Daoy (cell line): ENCODE measurements around the gene GDI2. TPM values are rescaled to one million over a fixed set of nuclear protein-coding genes. Genes with fewer than 3 reads are reported as not detected.
A peak's percentile ranks its signal among the peaks of the same experiment; 100 is the strongest.
"Not testable (repeated sequence)": the region's sequence is repeated elsewhere in the genome, so short reads cannot be mapped to it uniquely, and the experiment has no call there.

Experiments used
- DNase-seq: peaks from one replicate; pipeline ENCODE4 v3.0.0-alpha.2; 2015; ENCODE audit warnings: low read depth
- total RNA-seq: library from RNA; depleted of rRNA; stranded (reverse); fragments of >200 nt; shearing (Covaris generic); gene quantifications from 2 replicates; pipeline ENCODE4 v1.2.3, GENCODE V29; 2014

GDI2 gene
- total RNA-seq, 1 experiment from 2014 or later, result 354 TPM

DNA sequence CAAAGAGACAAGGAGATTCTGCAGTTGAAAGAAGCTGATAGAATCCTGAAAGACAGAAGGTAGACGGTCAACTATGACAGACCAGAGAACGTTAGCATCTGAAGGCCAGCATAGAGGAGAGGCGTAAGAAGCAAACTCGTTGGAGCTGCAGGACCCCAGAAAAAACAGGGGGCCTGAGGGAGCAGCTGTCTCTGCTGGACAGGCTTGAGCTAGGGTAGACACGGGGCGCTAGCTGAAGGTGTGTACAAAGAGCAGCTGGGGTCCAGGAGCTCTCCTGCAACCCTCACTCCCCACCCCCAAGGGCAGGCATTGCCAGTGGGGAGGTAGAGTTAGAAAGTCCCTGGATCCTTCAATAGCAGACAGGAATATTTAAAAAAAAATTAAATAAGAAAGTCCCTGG, 14.6 kb upstream of the GDI2 start:
- DNase-seq, result no peak

DNA sequence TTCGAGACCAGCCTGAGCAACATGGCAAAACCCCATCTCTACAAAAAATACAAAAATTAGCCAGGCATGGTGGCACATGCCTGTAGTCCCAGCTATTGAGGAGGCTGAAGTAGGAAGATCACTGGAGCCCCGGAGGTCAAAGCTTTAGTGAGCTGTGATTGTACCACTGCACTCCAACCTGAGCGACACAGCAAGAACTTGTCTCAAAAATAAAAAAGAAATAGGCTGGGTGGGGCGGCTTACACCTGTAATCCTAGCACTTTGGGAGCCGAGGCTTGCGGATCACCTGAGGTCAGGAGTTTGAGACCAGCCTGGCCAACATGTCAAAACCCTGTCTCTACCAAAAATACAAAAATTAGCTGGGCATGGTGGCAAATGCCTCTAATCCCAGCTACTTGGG, 13.3 kb upstream of the GDI2 start:
- DNase-seq, result not testable (repeated sequence)

- no peak for DNase-seq
Observed at GRCh38 chr10:5818894-5819293, 5.7 kb upstream of the GDI2 start.

- no peak for DNase-seq
Observed at GRCh38 chr10:5818048-5818331, 4.8 kb upstream of the GDI2 start.

GRCh38 chr10:5817322-5818047, 4.3 kb upstream of the GDI2 start:
- no peak for DNase-seq

DNA sequence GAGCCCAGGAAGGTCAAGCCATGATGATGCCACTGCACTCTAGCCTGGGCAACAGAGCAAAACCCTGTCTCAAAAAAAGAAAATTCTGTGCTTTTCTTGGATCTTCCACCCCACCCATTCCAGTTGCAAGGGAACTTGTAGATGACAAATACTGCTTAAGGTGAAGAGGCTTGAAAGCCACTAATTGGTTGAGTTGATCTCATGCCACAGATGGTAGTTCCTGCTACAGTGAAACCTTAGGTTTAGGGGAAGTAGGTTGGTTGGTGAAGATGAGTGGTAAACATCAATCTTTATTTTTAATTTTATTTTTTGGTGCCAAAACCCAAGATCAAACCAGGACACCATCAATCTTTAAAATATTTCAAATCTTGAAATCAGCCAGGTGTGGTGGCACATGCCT, 2.9 kb upstream of the GDI2 start:
- DNase-seq, result no peak

DNA sequence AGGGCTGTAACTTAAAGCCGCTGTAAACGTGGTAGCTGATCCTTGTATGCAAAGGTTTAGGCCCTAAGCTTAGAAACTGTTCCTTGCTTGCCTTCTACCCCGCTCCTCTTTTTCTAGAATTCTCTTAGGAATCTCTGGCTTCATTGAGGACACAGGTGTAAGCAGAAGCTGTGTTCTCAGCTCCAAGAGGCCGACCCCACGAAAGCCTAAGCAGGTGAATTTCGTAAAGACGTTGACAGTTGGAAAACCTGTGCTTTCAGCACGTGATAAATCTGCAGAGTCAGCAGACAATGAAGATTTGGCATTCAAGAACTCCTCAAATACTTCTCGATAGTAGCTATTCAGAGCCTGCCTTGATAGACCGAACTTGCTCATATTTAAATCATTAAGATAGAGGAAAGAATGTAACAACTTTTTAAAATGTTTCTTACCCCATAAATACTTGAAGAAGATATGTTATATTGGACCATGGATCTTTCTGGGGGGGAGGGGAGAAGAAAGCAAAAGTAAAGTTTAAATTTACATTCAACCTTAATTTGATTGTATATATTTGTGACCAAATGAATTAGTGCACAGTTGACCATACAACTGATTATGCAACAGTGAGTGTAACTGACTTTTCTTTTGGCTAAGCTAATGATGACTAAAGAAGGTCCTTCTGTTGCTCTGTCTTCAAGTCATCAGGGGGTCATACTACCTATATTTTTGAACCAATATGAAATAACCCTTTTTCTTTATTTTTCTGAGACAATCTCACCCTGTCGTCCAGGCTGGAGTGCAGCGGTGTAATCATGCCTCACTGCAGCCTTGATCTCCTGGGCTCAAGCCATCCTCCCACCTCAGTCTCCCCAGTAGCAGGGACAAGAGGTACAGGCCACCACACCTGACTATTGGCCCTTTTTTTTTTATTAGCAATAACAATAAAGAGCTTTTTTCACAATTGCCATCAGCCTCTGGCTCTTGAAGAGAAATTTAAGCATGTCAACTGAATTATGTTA, 1.2 kb upstream of the GDI2 start:
- peak; percentile 22 for DNase-seq

GRCh38 chr10:5813091-5813340, 218 bp downstream of the GDI2 start:
- no peak for DNase-seq

DNA sequence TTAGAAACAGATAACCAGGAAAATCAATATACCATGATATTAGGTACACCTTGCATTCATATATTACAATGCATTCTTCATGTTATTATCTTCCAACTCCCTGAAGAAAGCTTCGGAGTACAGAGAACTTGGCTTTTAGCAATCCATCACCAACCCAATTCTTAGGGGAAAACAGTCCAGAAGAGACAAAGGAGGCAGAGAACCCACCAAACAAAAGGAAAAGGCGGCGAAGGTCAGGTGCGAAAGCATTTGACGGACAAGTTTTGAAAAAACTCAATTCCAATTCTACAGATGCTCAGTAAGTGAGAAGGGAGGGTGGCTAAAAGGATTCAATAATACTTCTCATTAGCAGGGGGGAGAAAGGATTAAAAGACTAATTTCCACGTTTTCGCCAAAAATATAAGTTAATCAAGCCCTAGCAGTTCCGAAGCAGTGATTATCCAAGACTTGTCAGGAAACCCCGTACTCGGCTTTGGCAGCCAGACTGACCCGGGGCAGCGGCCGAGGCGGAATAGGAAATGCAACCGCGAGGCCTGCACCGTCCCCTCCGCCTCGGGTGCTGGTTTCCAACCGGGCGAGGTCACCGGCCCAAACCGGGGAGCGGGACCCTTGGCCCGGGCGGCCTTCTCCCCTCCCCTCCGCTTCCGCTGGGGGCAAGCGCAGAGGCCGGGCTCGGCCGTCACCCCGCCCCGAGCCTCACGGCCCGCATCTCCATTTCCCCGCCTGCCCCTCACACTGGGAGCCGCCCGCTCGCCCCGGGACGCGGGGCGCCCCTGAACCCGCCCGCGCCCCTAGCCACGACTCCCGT, 747 bp downstream of the GDI2 start:
- peak; percentile 35 for DNase-seq

- DNase-seq, result peak; percentile 18
Observed at GRCh38 chr10:5811387-5811821, 1.8 kb downstream of the GDI2 start.

DNA sequence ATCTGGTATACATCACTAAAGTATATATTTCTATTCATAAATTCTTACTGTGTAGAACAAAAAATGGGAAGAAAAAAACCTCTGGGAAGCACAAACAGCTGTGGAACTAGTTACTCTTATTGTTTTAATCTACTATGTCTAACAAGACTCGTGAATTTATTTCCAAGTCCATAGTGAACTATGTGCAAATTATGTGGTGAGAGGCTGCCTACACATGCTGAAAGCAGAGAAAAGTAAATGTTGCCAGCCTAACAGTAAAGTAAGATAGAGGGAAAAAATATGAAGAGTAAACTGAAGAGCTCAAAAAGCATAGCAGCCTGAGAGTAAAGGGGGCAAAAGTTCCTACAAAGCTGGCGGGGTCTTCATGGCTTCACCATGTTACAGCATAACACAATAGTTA, 3.0 kb downstream of the GDI2 start:
- no peak for DNase-seq

GRCh38 chr10:5809527-5810154, 3.6 kb downstream of the GDI2 start:
- DNase-seq, result no peak

DNA sequence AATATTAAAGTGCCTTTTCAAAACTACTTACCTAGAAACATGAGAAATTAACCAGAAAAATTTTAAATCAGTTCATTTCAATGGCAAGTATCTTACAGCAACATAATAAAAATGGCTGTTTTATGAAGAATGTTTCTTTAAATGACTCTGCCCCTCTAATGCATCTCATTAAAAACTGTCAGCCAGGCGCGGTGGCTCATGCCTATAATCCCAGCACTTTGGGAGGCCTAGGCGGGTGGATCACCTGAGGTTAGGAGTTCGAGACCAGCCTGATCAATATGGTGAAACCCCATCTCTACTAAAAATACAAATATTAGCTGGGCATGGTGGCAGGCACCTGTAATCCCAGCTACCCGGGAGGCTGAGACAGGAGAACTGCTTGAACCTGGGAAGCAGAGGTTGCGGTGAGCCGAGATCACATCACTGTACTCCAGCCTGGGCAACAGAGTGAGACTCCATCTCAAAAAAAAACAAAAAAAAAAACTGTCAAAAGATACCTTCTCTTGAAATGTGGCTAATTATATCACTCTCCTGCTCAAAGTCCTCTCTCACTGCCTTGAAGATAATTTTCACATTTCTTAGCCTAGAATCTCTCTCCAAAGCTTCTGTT, 4.3 kb downstream of the GDI2 start:
- not testable (repeated sequence) for DNase-seq

DNA sequence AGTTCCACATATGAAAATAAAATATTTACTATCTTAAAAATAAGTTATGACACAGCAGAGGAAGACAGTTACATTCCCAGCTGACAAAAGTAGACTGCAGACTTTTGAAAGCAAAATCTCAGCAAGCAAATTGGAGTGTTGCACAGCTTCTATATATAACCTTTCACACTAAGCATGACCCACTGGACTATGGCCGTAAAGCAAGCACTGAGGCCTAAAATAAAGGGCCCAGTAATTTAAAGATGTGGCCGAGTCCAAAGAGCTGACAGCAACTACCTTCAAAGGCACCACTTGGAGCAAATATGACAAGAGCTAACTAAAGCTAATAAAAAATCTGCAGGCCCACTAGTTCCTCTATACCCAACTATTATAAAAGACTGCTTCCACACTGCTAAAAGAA, 6.5 kb downstream of the GDI2 start:
- DNase-seq, result no peak

- no peak for DNase-seq
Observed at GRCh38 chr10:5805711-5806110, 7.5 kb downstream of the GDI2 start.

DNA sequence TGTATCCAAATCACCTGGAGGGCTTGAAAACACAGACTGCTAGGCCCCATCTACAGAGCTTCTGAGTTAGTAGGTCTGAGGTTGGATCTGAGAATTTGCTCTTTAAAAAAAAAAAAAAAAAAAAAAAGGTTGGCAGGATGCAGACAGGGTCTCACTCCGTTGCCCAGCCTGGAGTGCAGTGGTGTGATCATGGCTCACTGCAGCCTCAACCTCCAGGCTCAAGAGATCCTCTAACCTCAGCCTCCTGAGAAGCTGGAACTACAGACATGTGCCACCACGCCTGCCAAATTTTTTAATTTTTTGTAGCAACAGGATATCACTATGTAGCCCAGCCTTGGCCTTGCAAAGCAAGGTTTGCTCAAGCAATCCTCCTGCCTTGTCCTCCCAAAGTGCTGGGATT, 8.0 kb downstream of the GDI2 start:
- DNase-seq, result no peak

DNA sequence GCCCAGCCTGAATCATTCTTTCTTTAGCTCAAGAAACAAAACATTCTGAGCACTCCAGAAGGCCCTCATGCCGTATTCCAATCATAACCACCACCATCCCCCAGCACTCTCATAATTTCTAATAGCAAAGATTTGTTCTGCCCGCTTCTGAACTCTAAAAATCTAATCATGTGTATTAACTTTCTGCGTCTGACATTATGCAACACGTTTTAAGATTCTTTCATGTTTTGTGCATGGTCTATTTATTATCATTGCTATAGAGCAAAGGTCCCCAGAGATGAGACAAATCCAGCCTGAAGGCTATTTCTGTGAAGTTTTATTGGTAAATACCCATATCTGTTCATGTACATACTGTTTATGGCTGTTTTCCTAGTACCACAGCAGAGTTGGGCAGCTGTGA, 8.8 kb downstream of the GDI2 start:
- no peak for DNase-seq

- no peak for DNase-seq
Observed at GRCh38 chr10:5800782-5801181, 12.5 kb downstream of the GDI2 start.

DNA sequence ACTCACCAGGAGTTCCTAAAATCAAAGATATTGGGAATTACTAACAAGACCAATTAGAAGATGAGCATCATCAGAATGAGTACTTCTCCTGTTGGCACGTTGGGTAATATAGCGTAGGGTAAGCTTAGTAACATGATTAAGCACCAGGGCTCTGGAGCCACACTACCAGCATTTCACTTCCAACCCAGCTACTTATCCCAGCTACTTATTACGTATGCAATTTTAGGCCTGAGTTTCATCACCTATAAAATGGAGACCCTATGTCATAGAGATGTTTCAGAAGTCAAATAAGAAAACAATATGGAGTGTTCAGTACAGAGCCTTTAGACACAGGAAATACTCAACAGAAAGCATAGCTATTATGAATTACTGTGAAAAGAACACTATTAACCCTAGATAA, 19.0 kb downstream of the GDI2 start:
- no peak for DNase-seq

DNA sequence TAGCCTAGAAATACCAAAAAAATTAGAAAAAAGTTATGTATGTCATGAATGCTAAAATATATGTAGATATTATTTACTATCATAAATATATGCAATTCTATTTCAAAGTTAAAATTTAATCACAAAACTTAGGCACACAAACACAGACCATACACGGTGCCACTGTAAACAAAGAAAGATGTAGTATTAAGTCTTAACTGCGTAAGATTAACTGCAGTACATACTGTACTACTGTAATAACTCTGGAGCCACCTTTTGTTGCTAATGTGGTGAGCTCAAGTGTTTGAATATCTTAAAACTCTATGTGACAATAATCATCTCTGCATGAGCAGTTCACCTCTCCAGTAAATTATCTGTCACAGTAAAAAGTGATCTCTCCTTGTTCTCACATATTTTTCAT, 23.6 kb downstream of the GDI2 start:
- no peak for DNase-seq

GRCh38 chr10:5788969-5789368, 24.3 kb downstream of the GDI2 start:
- DNase-seq, result no peak

- no peak for DNase-seq
Observed at GRCh38 chr10:5783300-5783699, 29.9 kb downstream of the GDI2 start.
